PC-3 (cell line): ENCODE data around the gene STOML3.

Source experiments
- EZH2 ChIP-seq: fragments of 300-600 bp; sonication (generic); IDR thresholded peaks from one replicate; pipeline ENCODE4 v1.6.1; 2017; ENCODE audit warnings: antibody characterized with exemption, mild to moderate bottlenecking, low read length; ENCODE audit not compliant: unreplicated experiment
- EZH2phosphoT487 ChIP-seq: fragments of 300-600 bp; sonication (generic); IDR thresholded peaks from 2 replicates; pipeline ENCODE4 v1.6.1; 2018; ENCODE audit warnings: mild to moderate bottlenecking, antibody characterized with exemption, low read length, borderline replicate concordance
- TF ChIP-seq, protein P1 (sequence below): fragments of 300-600 bp; sonication (generic); conservative IDR thresholded peaks from 2 replicates; pipeline ENCODE4 v1.5.1; 2017; ENCODE audit warnings: antibody characterized with exemption, low read depth, mild to moderate bottlenecking, low read length

GRCh38 chr13:38950987-38951386 lies 39.6 kb downstream of the STOML3 start:
- TF ChIP-seq, protein P1, sequence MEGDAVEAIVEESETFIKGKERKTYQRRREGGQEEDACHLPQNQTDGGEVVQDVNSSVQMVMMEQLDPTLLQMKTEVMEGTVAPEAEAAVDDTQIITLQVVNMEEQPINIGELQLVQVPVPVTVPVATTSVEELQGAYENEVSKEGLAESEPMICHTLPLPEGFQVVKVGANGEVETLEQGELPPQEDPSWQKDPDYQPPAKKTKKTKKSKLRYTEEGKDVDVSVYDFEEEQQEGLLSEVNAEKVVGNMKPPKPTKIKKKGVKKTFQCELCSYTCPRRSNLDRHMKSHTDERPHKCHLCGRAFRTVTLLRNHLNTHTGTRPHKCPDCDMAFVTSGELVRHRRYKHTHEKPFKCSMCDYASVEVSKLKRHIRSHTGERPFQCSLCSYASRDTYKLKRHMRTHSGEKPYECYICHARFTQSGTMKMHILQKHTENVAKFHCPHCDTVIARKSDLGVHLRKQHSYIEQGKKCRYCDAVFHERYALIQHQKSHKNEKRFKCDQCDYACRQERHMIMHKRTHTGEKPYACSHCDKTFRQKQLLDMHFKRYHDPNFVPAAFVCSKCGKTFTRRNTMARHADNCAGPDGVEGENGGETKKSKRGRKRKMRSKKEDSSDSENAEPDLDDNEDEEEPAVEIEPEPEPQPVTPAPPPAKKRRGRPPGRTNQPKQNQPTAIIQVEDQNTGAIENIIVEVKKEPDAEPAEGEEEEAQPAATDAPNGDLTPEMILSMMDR, result no peak
- TF ChIP-seq EZH2, result no peak
- TF ChIP-seq EZH2phosphoT487, result no peak
